ENCODE data around the gene GTF2F2. TPM values are rescaled to one million over a fixed set of nuclear protein-coding genes. Genes with fewer than 3 reads are reported as not detected.

GTF2F2 gene
- total and polyA plus RNA-seq, 2 donors (not counting 1 experiment from before 2014, with no cell fraction given): 5.9 to 19.6 TPM

DNA sequence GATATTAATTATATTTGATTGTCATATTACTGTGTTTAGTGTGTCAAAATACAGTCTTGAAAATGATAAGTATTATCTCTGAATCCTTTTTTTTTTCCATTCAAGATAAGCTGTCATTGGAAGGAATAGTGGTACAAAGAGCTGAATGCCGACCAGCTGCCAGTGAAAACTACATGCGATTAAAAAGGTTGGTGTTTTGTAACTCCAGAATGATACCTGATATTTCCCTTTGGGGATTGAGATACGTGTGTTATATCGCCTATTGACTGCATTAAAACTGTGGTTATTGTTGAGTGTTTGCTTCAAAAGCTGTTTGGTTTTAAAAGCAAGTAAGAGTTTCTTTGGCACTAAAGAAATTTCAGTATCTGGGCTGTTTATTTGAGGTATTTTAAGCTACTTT, 87.0 kb downstream of the GTF2F2 start:
- Histone ChIP-seq H3K36me3 (replicated peaks in 1 of 2; ENCODE audit: control extremely low read depth in 1 of 2, control insufficient read depth in 1 of 2, extremely low read depth in 1 of 2, insufficient read depth in 2 of 2, low read length in 1 of 2) (peaks cover 5 to 26% of the 10 kb centered on the region in 2 experiments), H3K27ac (ENCODE audit: low read length in 2 of 2) (no peak overlapping the region), H3K4me2 (replicated peaks; ENCODE audit: low read depth, low read length, poor library complexity, severe bottlenecking) (no peak overlapping the region), H3K9me3 (ENCODE audit: control extremely low read depth in 1 of 3, control insufficient read depth in 2 of 3, insufficient read depth in 1 of 3, low read length in 2 of 3) (no peaks in the 10 kb centered on the region), H3K9ac (ENCODE audit: low read length) (no peak overlapping the region), H3K4me1 (ENCODE audit: control insufficient read depth in 2 of 2, insufficient read depth in 2 of 2, low read length in 2 of 2) (no peaks in the 10 kb centered on the region), H3K4me3 (ENCODE audit: control extremely low read depth in 1 of 5, extremely low read depth in 1 of 5, insufficient read depth in 1 of 5, low read depth in 2 of 5, low read length in 4 of 5) (no peak overlapping the region), H2AFZ (ENCODE audit: insufficient read depth, low read depth, low read length, poor library complexity, severe bottlenecking) (no peak overlapping the region), H3K79me2 (ENCODE audit: control insufficient read depth, insufficient read depth, low read length) (peaks cover 8% of the 10 kb centered on the region), H3K27me3 (replicated peaks in 1 of 4; ENCODE audit: control extremely low read depth in 1 of 4, control insufficient read depth in 3 of 4, insufficient read depth in 4 of 4, low read length in 3 of 4) (no peaks in the 10 kb centered on the region), H4K20me1 (ENCODE audit: control insufficient read depth, insufficient read depth, low read length, poor library complexity, severe bottlenecking) (no peaks in the 10 kb centered on the region)
- DNase-seq: no peak
- ATAC-seq (ENCODE audit: low read depth): no peak
- CTCF ChIA-PET: no interaction called here
- intact Hi-C loops (cut with micrococcal nuclease): no loop called here
- peaks cover 7% of the 10 kb centered on the region for H3K4me1 Mint-ChIP-seq
- no peak overlapping the region for H3K4me3 Mint-ChIP-seq
- H3K9me3 Mint-ChIP-seq (ENCODE audit: insufficient read depth): no peaks in the 10 kb centered on the region
- TF ChIP-seq, protein P1, sequence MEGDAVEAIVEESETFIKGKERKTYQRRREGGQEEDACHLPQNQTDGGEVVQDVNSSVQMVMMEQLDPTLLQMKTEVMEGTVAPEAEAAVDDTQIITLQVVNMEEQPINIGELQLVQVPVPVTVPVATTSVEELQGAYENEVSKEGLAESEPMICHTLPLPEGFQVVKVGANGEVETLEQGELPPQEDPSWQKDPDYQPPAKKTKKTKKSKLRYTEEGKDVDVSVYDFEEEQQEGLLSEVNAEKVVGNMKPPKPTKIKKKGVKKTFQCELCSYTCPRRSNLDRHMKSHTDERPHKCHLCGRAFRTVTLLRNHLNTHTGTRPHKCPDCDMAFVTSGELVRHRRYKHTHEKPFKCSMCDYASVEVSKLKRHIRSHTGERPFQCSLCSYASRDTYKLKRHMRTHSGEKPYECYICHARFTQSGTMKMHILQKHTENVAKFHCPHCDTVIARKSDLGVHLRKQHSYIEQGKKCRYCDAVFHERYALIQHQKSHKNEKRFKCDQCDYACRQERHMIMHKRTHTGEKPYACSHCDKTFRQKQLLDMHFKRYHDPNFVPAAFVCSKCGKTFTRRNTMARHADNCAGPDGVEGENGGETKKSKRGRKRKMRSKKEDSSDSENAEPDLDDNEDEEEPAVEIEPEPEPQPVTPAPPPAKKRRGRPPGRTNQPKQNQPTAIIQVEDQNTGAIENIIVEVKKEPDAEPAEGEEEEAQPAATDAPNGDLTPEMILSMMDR (IDR thresholded peaks at IDR 0.05): no peak
- no peak for TF ChIP-seq EZH2 (IDR thresholded peaks at IDR 0.05; ENCODE audit: borderline replicate concordance, insufficient read depth, low read depth, low read length, poor library complexity, severe bottlenecking)
- no peaks in the 10 kb centered on the region for H3K27me3 Mint-ChIP-seq
- H3K27ac Mint-ChIP-seq: no peak overlapping the region
- POLR2A ChIA-PET: no interaction called here
- WGBS (ENCODE audit: insufficient coverage): 96% methylated on average over 4 of the region's 4 CpGs

DNA sequence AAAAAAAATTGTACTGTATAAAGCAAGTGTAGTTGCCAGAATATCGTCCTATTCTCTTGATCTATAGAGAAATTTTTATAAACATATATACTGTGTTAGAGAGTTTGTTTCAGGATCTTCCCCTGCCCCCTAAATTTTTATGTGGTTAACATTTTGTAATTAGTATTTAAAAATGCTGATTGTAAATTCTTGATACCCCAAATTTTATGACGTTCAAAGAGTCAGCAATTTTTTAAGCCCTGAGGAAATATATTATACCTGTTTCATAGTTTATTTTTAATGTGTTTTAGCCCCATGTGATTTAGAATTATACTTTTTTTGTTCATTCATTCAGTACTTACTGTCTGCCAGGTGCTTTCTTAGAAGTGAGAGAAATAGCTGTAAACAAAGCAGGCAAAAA, 87.8 kb downstream of the GTF2F2 start:
- Histone ChIP-seq H4K20me1 (ENCODE audit: control insufficient read depth, insufficient read depth, low read length, poor library complexity, severe bottlenecking) (no peaks in the 10 kb centered on the region), H3K79me2 (ENCODE audit: control insufficient read depth, insufficient read depth, low read length) (peaks cover 7% of the 10 kb centered on the region), H3K27me3 (replicated peaks in 1 of 4; ENCODE audit: control extremely low read depth in 1 of 4, control insufficient read depth in 3 of 4, insufficient read depth in 4 of 4, low read length in 3 of 4) (no peaks in the 10 kb centered on the region), H2AFZ (ENCODE audit: insufficient read depth, low read depth, low read length, poor library complexity, severe bottlenecking) (no peak overlapping the region), H3K36me3 (replicated peaks in 1 of 2; ENCODE audit: control extremely low read depth in 1 of 2, control insufficient read depth in 1 of 2, extremely low read depth in 1 of 2, insufficient read depth in 2 of 2, low read length in 1 of 2) (peaks cover 5 to 26% of the 10 kb centered on the region in 2 experiments), H3K9me3 (ENCODE audit: control extremely low read depth in 1 of 3, control insufficient read depth in 2 of 3, insufficient read depth in 1 of 3, low read length in 2 of 3) (no peaks in the 10 kb centered on the region), H3K4me2 (replicated peaks; ENCODE audit: low read depth, low read length, poor library complexity, severe bottlenecking) (no peak overlapping the region), H3K4me1 (ENCODE audit: control insufficient read depth in 2 of 2, insufficient read depth in 2 of 2, low read length in 2 of 2) (no peaks in the 10 kb centered on the region), H3K4me3 (ENCODE audit: control extremely low read depth in 1 of 5, extremely low read depth in 1 of 5, insufficient read depth in 1 of 5, low read depth in 2 of 5, low read length in 4 of 5) (no peak overlapping the region), H3K9ac (ENCODE audit: low read length) (no peak overlapping the region), H3K27ac (ENCODE audit: low read length in 2 of 2) (no peak overlapping the region)
- intact Hi-C loops (cut with micrococcal nuclease): no loop called here
- ChIA-PET CTCF (no interaction called here), POLR2A (no interaction called here)
- no peak for TF ChIP-seq EZH2 (IDR thresholded peaks at IDR 0.05; ENCODE audit: borderline replicate concordance, insufficient read depth, low read depth, low read length, poor library complexity, severe bottlenecking)
- TF ChIP-seq, protein P1 (IDR thresholded peaks at IDR 0.05): no peak
- no peaks in the 10 kb centered on the region for H3K9me3 Mint-ChIP-seq (ENCODE audit: insufficient read depth)
- H3K4me1 Mint-ChIP-seq: peaks cover 7% of the 10 kb centered on the region
- no peak overlapping the region for H3K27ac Mint-ChIP-seq
- no peak for DNase-seq
- no CpG with 5 or more reads among the region's 2 CpGs for WGBS (ENCODE audit: insufficient coverage)
- no peaks in the 10 kb centered on the region for H3K27me3 Mint-ChIP-seq
- ATAC-seq (ENCODE audit: low read depth): no peak
- no peak overlapping the region for H3K4me3 Mint-ChIP-seq
